ENCODE results near the gene SLC15A4. TPM values are rescaled to one million over a fixed set of nuclear protein-coding genes. Genes with fewer than 3 reads are reported as not detected.

Gene SLC15A4
- total and polyA plus RNA-seq, 2 donors (not counting 3 experiments of a cell fraction or from before 2014, with no cell fraction given): 19.6 to 24.5 TPM

DNA sequence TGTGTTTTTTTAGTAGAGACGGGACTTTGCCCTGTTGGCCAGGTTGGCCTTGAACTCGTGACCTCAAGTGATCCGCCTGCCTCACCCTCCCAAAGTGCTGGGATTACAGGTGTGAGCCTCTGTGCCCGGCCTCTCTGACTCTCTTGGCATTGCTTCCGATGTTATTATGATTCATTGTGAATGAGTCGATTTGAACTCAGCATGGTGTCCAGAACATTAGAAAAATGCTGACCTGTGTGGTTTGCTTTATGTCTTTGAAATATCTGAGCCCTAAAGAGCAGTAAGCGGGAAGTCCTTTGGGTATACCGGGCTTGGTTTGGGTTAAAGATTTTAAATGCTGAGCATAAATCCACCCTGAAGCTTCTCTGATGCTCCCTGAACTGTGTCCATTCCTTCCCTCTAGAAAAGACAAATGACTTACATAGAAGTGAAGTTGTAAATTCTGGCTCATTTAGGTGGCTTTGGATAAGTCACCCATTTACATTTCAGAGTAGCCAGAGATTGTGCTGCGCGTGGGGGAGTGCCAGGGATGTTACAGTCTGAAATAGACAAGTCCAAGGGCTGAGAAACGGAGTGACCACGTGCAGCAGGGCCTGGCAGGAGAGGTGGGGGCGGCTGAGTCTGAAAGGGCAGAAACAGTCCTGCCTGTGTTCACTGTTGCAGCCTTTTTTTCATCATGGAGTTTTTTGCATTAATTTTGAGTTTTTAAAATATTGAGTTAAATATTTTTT lies 39.6 kb downstream of the SLC15A4 start:
- H4K20me1 ChIP-seq (replicated peaks; ENCODE audit: control insufficient read depth, extremely low read depth, insufficient read depth, low read length): no peaks in the 10 kb centered on the region
- no peaks in the 10 kb centered on the region for H3K4me1 ChIP-seq (ENCODE audit: control insufficient read depth, extremely low read depth, insufficient read depth, low read length)
- POLR2A ChIA-PET: no interaction called here
- H3K9me1 ChIP-seq (replicated peaks; ENCODE audit: control insufficient read depth, extremely low read depth, insufficient read depth, low read length): no peaks in the 10 kb centered on the region
- DNase-seq (ENCODE audit: low read depth, low spot score) (no peak), FAIRE-seq (no peak)
- H3K79me2 ChIP-seq (ENCODE audit: control insufficient read depth, insufficient read depth, low read length): no peaks in the 10 kb centered on the region
- no peak overlapping the region for H2AFZ ChIP-seq (ENCODE audit: low read depth, low read length)
- no peaks in the 10 kb centered on the region for H3K36me3 ChIP-seq (ENCODE audit: control insufficient read depth in 2 of 2, extremely low read depth in 1 of 2, insufficient read depth in 2 of 2, low read length in 2 of 2)
- no peak overlapping the region for H3K4me3 ChIP-seq (replicated peaks in 1 of 3; ENCODE audit: insufficient read depth in 1 of 3, low read depth in 1 of 3, low read length in 3 of 3)
- no peaks in the 10 kb centered on the region for H3K27me3 ChIP-seq (ENCODE audit: control insufficient read depth in 2 of 2, insufficient read depth in 2 of 2, low read length in 2 of 2)
- intact Hi-C loops (cut with micrococcal nuclease): no loop called here
- H3K27ac ChIP-seq (ENCODE audit: insufficient read depth, low read depth, low read length): no peak overlapping the region
- H3K9me3 ChIP-seq (replicated peaks; ENCODE audit: control insufficient read depth, insufficient read depth, low read length): no peaks in the 10 kb centered on the region
- H3K9ac ChIP-seq (replicated peaks; ENCODE audit: extremely low read depth, insufficient read depth, low read length): no peak overlapping the region
- TF ChIP-seq CTCF (IDR thresholded peaks at IDR 0.05; ENCODE audit: extremely low read depth in 1 of 2, insufficient read depth in 1 of 2, low read depth in 1 of 2, low read length in 2 of 2) (no peak), FOS (IDR thresholded peaks at IDR 0.05; ENCODE audit: borderline replicate concordance, insufficient read depth, low read length) (no peak), MYC (IDR thresholded peaks at IDR 0.05; ENCODE audit: low read depth, low read length) (no peak), JUN (IDR thresholded peaks at IDR 0.05; ENCODE audit: borderline replicate concordance, insufficient read depth, insufficient read length, low read depth) (no peak), GATA2 (IDR thresholded peaks at IDR 0.05; ENCODE audit: insufficient read depth, insufficient read length, low read depth, low read length) (no peak), POLR2AphosphoS5 (IDR thresholded peaks at IDR 0.05; ENCODE audit: insufficient read depth, low read depth, low read length) (no peak), EZH2 (IDR thresholded peaks at IDR 0.05; ENCODE audit: borderline replicate concordance, low read depth, low read length, severe bottlenecking) (no peak), POLR2A (IDR thresholded peaks at IDR 0.05; ENCODE audit: low read depth, low read length) (no peak), MAX (IDR thresholded peaks at IDR 0.05; ENCODE audit: insufficient read depth, insufficient read length) (no peak)
- no TSS peak for BruUV-seq (replicated peaks)
- CTCF ChIA-PET: interaction anchor here (1.0 to 2.9 kb wide), 4 partner anchors 14 to 1230 kb away, joined by 3 to 26 read pairs (median 6); partner anchors contain the start of gene SLC15A4
- no peak overlapping the region for H3K4me2 ChIP-seq (ENCODE audit: insufficient read depth, low read length)
- dilution Hi-C loops (cut with MboI; ENCODE audit: extremely low pct_ligation_motif_present, low sequenced_read_pairs): no loop called here

Data from endothelial cell of umbilical vein (primary cell).